Measurements from ENCODE around the gene MYO5A. TPM values are rescaled to one million over a fixed set of nuclear protein-coding genes. Genes with fewer than 3 reads are reported as not detected.

MYO5A gene
- total RNA-seq, 2 experiments from 2014 or later, result 31.8 to 42.0 TPM

DNA sequence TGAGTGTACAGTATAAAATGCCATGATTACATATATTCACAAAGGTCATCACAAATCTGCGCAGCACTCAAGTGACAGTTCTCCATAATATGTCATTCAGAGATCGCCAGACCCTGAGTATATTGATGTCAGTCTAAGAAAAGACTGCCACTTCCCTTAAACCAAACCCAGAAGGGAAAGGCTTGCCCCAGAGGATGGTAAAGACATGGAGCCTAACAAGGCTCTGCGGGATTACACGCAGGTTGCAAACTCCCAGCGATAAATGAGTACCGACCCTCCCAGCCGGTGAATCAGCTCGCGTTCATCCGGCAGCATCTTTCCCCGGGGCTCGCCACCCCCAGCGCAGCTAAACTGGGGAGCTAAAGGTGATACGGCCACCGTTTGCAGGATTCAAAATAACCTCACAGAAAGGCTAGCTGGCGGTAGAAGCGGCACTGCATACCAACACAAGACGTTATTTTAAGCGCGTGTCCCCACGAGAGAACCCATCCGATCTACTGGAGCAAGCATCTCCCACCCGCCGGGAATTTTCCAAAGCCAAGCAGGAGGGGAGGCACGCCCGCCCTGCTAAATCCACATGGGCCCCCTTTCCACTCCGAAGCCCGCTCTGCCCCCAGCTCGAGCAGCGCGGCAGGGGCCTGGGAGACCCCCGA is 643 bp downstream of the MYO5A start:
- BruUV-seq (replicated peaks), result no TSS peak
- peak overlapping the region; percentile 88 for H3K4me2 ChIP-seq (ENCODE audit: low read length)
- DNase-seq (ENCODE audit: low spot score), result peak; percentile 61
- ChIA-PET POLR2A (interaction anchor here (0.6 to 3.3 kb wide), 5 partner anchors 21 to 252 kb away, joined by 3 to 18 read pairs (median 3); no protein-coding TSS in a partner anchor), CTCF (ENCODE audit: unreplicated experiment) (no interaction called here)
- H3K27ac ChIP-seq (ENCODE audit: low read depth, low read length, poor library complexity, severe bottlenecking), result peak overlapping the region; percentile 76
- H3K36me3 ChIP-seq (ENCODE audit: insufficient read depth, low read length), result no peaks in the 10 kb centered on the region
- peaks cover 14% of the 10 kb centered on the region; the same call in 1 of the 2 replicates for H4K20me1 ChIP-seq (ENCODE audit: insufficient read depth, low read length)
- no peaks in the 10 kb centered on the region for H3K9me2 ChIP-seq (ENCODE audit: insufficient read depth, low read length)
- H3K79me2 ChIP-seq (ENCODE audit: insufficient read depth, low read depth, low read length), result peaks cover 51% of the 10 kb centered on the region
- H3K4me3 ChIP-seq (ENCODE audit: low read depth, low read length, poor library complexity, severe bottlenecking), result peak overlapping the region; percentile 95
- TF ChIP-seq, protein P1, sequence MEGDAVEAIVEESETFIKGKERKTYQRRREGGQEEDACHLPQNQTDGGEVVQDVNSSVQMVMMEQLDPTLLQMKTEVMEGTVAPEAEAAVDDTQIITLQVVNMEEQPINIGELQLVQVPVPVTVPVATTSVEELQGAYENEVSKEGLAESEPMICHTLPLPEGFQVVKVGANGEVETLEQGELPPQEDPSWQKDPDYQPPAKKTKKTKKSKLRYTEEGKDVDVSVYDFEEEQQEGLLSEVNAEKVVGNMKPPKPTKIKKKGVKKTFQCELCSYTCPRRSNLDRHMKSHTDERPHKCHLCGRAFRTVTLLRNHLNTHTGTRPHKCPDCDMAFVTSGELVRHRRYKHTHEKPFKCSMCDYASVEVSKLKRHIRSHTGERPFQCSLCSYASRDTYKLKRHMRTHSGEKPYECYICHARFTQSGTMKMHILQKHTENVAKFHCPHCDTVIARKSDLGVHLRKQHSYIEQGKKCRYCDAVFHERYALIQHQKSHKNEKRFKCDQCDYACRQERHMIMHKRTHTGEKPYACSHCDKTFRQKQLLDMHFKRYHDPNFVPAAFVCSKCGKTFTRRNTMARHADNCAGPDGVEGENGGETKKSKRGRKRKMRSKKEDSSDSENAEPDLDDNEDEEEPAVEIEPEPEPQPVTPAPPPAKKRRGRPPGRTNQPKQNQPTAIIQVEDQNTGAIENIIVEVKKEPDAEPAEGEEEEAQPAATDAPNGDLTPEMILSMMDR (conservative IDR thresholded peaks at IDR 0.05; ENCODE audit: low read length), result no peak
- TF ChIP-seq EZH2phosphoT487 (IDR thresholded peaks at IDR 0.05; ENCODE audit: borderline replicate concordance, low read depth, low read length), result no peak
- intact Hi-C loops (cut with micrococcal nuclease; ENCODE audit: unreplicated experiment), result loop anchor here (1.0 to 10.0 kb wide), 6 partner anchors 46 to 271 kb away; no protein-coding TSS in a partner anchor
- peak overlapping the region; percentile 69; the same call in 1 of the 2 replicates for H2AFZ ChIP-seq (ENCODE audit: low read length)
- peaks cover 22% of the 10 kb centered on the region for H3K4me1 ChIP-seq (ENCODE audit: insufficient read depth, low read length, poor library complexity, severe bottlenecking)
- no peaks in the 10 kb centered on the region for H3K9me3 ChIP-seq (ENCODE audit: low read length)

DNA sequence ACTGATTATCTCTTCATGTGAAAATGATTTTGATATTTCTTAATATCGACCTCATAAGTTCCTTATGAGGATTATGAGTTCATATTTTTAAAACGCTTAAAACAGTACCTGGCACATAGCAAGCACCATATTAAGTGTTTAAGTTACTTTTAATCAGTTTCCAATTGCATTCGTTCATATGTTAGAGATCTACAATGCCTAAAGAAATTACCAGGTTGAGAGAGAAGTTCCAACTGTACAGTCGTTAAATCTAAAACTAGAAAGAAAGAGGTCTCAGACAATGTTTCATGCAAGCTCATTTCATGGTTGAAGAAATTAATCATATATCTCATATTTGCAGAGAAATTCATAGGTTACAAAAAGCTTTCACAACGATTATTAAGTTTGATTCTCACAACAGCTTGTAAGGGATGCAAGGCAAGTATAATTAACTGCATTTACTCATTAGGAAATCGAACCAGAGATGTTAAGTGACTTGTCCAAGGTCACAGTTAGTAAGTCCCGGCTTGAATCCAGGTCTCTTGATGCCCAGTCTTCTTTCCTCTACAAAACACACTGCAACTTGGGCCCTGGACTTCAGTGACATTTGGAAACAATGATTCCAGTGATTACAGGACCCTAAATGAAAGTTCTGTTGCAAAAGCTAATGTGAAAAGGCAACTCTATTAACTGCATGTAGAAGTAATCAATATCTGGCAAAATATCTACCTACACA is 1.3 kb downstream of the MYO5A start:
- TSS peak; percentile 57 for BruUV-seq (replicated peaks)
- Histone ChIP-seq H3K9me3 (ENCODE audit: low read length) (no peaks in the 10 kb centered on the region), H3K4me3 (ENCODE audit: low read depth, low read length, poor library complexity, severe bottlenecking) (peak overlapping the region; percentile 95), H2AFZ (ENCODE audit: low read length) (no peak overlapping the region; the same call in 1 of the 2 replicates), H3K4me1 (ENCODE audit: insufficient read depth, low read length, poor library complexity, severe bottlenecking) (peaks cover 22% of the 10 kb centered on the region), H3K36me3 (ENCODE audit: insufficient read depth, low read length) (no peaks in the 10 kb centered on the region), H3K9me2 (ENCODE audit: insufficient read depth, low read length) (no peaks in the 10 kb centered on the region), H4K20me1 (ENCODE audit: insufficient read depth, low read length) (peaks cover 14% of the 10 kb centered on the region; the same call in 1 of the 2 replicates), H3K79me2 (ENCODE audit: insufficient read depth, low read depth, low read length) (peaks cover 58% of the 10 kb centered on the region), H3K27ac (ENCODE audit: low read depth, low read length, poor library complexity, severe bottlenecking) (peak overlapping the region; percentile 76), H3K4me2 (ENCODE audit: low read length) (peak overlapping the region; percentile 88)
- no peak for TF ChIP-seq EZH2phosphoT487 (IDR thresholded peaks at IDR 0.05; ENCODE audit: borderline replicate concordance, low read depth, low read length)
- TF ChIP-seq, protein P1 (conservative IDR thresholded peaks at IDR 0.05; ENCODE audit: low read length), result no peak
- CTCF ChIA-PET (ENCODE audit: unreplicated experiment), result interaction anchor here (0.9 kb wide), 1 partner anchor 64 kb away, joined by 3 read pairs; no protein-coding TSS in a partner anchor
- DNase-seq (ENCODE audit: low spot score), result no peak
- POLR2A ChIA-PET, result interaction anchor here (0.5 to 3.3 kb wide), 8 partner anchors 9 to 252 kb away, joined by 3 to 18 read pairs (median 3); no protein-coding TSS in a partner anchor
- intact Hi-C loops (cut with micrococcal nuclease; ENCODE audit: unreplicated experiment), result loop anchor here (5.0 to 10.0 kb wide), 2 partner anchors 120 to 163 kb away; no protein-coding TSS in a partner anchor
